Right renal cortex interstitium (tissue), 3 donors: Measurements from ENCODE around the gene GPRC5B. TPM values are rescaled to one million over a fixed set of nuclear protein-coding genes. Genes with fewer than 3 reads are reported as not detected.

Source experiments
- DNase-seq, 3 donors: peaks; one replicate each; pipeline ENCODE4 v3.0.0-alpha.2; 2013; ENCODE audit warnings: low read depth in 3 of 3, low spot score in 2 of 3
- polyA plus RNA-seq, 3 donors: library from polyadenylated mRNA; unstranded; fragments of 120-200 nt; gene quantifications; one replicate each; pipeline ENCODE4 v1.2.1, GENCODE V29; 2013; ENCODE audit not compliant: insufficient read length in 3 of 3

The GPRC5B gene
- 100 to 1,000 TPM; 115 to 131 (median 131) TPM for polyA plus RNA-seq

- DNase-seq = no peak
These were observed at the start of gene GPRC5B for GRCh38 chr16:19884611-19885450. TSS of gene GPRC5B (minus strand) at chr16:19884848. CDS start at chr16:19872845, 12,003 bp downstream.

GRCh38 chr16:19933740-19934139, 49.1 kb upstream of the GPRC5B start:
- DNase-seq = no peak

GRCh38 chr16:19929062-19929511, 44.4 kb upstream of the GPRC5B start:
- DNase-seq = no peak

GRCh38 chr16:19928432-19928831, 43.8 kb upstream of the GPRC5B start:
- DNase-seq = no peak

- DNase-seq = no peak
These were observed 42.1 kb upstream of the GPRC5B start for GRCh38 chr16:19926449-19927390.

GRCh38 chr16:19923396-19923795, 38.7 kb upstream of the GPRC5B start:
- DNase-seq = no peak

- DNase-seq = no peak
These were observed 34.5 kb upstream of the GPRC5B start for GRCh38 chr16:19919142-19919541.

- DNase-seq = no peak
These were observed 31.4 kb upstream of the GPRC5B start for GRCh38 chr16:19916064-19916463.

- DNase-seq = no peak
These were observed 30.2 kb upstream of the GPRC5B start for GRCh38 chr16:19914877-19915276.

GRCh38 chr16:19913340-19913645, 28.6 kb upstream of the GPRC5B start:
- DNase-seq = no peak

GRCh38 chr16:19912455-19913339, 28.0 kb upstream of the GPRC5B start:
- DNase-seq = no peak

GRCh38 chr16:19911747-19912454, 27.3 kb upstream of the GPRC5B start:
- DNase-seq = no peak

- DNase-seq = no peak
These were observed 26.6 kb upstream of the GPRC5B start for GRCh38 chr16:19911204-19911603.

GRCh38 chr16:19909750-19910322, 25.2 kb upstream of the GPRC5B start:
- no peak for DNase-seq

GRCh38 chr16:19908921-19909320, 24.3 kb upstream of the GPRC5B start:
- DNase-seq = no peak

- peak in 1 of 3 donors; percentile 57 for DNase-seq
These were observed 22.7 kb upstream of the GPRC5B start for GRCh38 chr16:19907161-19907992.

GRCh38 chr16:19901164-19901563, 16.5 kb upstream of the GPRC5B start:
- DNase-seq = no peak

- no peak for DNase-seq
These were observed 14.9 kb upstream of the GPRC5B start for GRCh38 chr16:19899605-19899955.
